ENCODE measurements around the gene SMIM38.

SMIM38 gene

GRCh38 chr11:69155302-69156234 is at the start of gene SMIM38:
Gene SMIM38, plus strand, starts transcription at chr11:69155935. Its CDS starts 1,912 bp downstream, at chr11:69157847.
- DNase-seq: no peak

DNA sequence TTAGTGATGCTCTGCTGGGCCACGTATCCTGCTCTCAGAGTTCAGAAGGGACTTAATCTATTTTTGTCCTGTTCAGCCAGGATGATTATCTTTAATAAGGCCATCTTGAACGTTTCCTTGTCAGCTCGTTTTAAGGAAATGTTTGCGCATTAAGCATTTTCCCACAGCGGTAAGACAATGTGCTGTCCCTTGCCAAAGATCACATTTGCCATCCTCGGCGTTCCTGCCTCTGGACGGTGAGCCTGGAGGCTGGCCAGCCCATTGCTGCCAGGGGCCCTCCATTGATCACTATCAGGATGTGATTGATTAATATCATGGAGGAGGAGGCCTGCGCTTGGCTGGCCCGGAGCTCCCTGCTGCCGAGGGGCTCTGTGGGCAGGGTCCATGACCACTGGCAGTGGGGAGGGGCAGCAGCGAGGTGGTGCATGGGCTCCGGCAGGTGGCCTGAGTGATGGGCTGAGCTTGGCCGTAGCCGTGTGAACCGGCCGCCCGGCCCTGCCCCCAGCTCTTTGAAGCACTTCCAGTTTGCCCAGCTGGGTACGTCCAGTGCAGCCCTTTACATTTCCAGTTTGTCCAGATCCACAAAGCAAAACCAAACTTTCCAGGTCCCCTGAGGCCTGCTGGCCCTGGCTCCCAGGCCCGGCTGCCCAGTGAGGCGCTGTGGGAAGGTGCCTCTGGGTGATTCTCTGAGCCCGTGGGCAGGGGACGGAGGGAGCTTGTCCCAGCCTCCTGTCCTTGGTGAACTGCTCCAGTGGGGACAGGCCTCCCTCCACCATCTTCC is 49.5 kb upstream of the SMIM38 start:
- DNase-seq: no peak

- DNase-seq: no peak
These were observed 48.3 kb upstream of the SMIM38 start for GRCh38 chr11:69107413-69107812.

DNA sequence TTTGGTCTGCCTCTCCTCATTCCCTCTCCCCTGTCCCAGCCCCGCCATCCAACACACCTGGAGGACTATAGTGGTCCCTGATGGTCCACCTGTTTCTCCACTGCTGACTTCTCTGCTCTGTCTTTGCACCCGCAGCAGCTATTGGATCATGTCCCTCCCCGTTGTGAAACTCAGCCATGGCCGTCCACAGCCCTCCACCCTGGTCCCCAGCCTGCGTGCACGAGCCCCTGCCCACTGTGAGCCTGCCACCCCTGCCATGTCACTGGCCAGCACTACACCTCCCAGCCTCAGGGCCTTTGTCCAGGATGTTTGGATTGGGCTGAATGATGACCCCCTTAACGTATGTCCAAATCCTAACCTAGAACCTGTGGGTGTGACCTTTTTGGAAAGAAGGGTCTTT is 47.7 kb upstream of the SMIM38 start:
- DNase-seq: no peak

GRCh38 chr11:69108559-69108958 is 47.2 kb upstream of the SMIM38 start:
- DNase-seq: no peak

DNA sequence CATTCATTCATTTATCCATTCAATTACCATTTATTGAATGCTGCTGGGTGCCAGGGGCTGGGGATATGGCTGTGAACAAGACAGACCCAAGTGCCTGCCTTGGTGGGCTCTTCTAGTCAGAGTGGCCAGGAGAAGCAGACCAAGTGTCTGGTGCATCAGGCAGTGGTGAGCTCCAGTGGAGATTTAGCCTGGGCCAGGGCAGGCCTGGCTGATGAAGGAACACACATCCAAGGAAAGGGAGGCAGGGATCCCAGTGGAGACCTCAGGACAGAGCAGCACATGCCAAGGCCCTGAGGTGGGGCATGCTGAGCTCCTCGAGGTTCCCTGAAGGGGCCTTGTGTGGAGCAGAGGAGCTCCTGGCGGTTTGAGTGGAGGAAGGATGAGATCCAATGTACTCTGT is 46.6 kb upstream of the SMIM38 start:
- DNase-seq: no peak

GRCh38 chr11:69110451-69110850 is 45.3 kb upstream of the SMIM38 start:
- no peak for DNase-seq

- DNase-seq: no peak
These were observed 43.9 kb upstream of the SMIM38 start for GRCh38 chr11:69111624-69112542.

GRCh38 chr11:69113226-69113625 is 42.5 kb upstream of the SMIM38 start:
- no peak for DNase-seq

- DNase-seq: no peak
These were observed 41.9 kb upstream of the SMIM38 start for GRCh38 chr11:69113646-69114340.

DNA sequence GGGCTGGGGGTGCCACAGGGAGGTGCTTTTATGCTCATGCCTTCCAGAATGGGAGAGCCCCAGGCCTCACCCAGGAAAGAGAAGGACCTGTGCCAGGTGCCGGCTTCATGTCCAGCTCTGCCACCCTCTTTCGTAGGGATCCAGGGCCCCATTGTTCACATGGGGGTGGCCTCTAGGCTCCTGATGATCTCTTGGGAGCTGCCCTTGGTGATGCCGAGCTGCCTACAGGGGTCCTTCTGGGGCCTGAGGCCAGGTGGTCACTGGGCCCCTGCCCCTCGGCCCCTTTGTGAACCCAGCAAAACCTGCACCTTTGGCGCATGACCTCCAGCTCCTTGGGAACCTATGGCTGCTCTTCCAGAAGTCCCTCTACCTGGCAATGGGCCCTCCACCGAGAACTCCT is 41.4 kb upstream of the SMIM38 start:
- no peak for DNase-seq

DNA sequence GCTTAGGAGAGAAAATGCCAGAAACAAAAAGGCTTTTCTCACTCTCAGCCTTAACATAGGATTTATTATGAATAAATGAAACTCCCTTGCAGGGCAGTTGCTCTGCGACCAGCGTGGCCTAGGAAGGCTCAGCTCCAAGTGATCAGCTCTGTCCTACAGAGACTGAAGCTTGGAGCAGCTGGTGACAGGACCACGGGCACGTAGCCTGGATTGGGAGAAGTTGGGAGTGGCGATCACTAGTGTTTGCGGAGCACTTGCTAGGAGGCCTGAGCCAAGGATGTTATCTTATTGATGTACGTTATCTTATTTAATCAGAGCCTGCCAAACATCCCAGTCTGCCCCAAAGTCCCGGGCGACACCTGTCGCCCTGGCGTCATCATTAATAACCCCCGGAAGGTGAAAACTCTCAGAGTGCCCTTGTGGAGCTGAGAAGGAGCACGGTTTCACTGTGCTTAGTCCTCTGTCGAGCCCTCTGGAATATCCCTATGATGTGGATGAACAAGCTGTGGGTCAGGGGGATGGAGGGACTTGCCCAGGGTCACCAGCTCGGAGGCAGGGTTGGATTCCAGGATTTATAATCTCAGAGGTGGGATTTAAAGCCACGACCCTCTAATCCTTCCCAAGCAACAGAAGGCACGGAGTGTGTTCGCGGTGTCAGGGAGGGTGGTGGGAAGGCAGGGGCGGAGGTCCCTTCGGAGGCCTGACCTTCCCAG is 40.8 kb upstream of the SMIM38 start:
- no peak for DNase-seq

GRCh38 chr11:69115586-69116560 is 39.9 kb upstream of the SMIM38 start:
- no peak for DNase-seq

DNA sequence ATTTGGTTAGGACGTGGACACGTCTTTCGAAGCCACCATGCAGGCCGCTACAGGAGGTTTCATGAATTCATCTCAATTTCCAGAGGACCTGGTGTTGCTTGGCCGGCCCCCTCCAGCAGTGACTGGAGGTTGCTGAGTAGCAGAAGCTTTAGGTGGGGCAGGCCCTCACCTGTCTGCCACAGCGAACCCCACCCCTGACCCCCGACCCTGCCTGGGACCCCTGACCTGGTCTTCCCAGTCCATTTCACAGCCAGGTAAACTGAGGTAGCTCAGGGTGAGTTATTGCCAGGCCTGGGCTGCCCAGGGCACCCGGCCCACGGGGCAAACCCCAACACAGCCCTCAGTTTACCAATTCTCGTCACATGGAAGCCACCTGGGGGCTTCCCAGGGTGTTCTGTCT is 39.1 kb upstream of the SMIM38 start:
- DNase-seq: no peak

- no peak for DNase-seq
These were observed 36.5 kb upstream of the SMIM38 start for GRCh38 chr11:69119190-69119589.

DNA sequence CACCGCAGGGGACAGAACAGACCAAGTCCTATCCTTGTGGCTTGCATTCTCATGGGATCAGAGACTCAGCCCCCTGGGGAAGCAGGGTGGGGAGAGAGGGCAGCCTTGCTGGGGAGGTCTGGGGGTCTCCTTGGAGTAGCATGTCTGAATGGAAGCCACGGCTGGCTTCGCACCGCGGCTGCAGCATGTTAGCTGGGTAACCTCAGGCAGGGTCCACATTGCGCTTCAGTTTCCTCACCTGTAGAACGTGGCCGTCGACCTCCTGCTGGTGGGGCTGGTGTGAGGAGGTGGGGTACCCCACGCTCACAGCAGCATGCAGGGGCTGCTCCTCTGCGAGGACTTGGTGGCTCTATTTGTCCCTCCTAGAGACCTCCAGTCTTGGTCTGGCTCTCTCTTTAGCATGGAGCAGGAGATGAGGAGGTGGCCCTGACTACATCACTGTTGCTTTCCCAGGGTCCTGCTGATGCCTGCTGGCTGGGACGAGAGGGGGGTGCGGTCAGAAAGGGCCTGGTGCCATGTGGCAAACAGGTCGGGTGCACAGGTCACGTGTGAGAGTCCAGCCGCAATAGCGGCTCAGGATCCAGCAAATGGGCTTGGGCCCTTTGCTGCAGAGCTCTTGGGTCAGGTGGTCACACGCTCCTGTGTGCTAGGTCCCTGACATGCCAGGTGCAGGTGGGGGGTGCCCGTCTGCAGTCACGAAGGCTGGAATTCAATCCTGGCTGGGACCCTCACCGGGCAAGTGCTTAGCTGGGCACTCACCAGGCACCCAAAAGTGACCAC is 35.4 kb upstream of the SMIM38 start:
- DNase-seq: no peak

DNA sequence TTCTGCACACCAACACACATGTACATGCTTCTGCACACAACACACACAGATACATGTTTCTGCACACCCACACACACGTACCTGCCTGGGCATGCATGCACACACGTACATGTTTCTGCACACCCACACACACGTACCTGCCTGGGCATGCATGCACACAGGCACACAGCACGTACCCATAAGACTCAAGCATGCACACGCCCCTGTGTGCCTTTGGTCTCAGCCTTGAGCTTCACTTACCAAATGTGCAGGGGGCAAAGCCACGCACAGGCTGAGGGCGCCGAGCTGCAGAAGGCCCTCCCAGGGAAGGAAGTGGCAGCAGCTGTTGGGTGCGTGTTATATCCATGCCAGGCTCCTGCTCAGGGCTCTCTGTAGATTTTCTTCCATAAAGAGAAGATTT is 34.7 kb upstream of the SMIM38 start:
- DNase-seq: no peak

DNA sequence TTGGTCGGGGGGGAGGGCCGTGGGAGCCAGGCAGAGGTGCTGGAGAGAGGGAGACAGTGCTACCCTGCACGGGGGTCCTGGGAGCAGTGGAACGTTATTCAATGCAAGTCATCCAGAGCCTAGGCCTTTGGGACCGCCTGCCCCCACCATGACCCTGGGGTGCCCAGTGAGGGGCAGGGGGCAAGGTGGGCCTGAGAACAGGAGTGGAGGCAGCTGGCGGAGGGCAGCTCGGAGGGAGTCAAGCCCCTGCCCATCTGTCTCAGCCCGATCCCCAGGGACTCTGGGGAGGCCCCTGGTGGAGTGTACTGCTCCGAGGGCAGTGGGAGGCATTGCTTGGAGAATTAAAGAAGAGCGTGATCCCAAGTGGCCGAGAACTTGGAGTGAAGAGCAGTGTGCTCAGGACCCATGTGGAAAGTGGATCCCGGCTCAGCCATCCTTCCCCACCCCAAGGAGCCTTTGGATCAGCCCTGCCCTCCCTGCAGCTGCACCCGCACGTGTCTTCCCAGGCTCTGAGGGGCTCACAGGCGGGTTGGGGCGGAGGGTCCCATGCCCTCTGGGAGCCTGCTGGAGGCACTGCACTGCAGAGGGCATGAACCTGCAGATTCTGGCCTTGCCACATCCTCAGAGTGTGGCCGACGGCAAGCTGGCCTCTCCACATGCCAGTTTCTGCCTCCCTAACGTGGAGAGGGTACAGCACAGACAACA is 34.0 kb upstream of the SMIM38 start:
- no peak for DNase-seq

DNA sequence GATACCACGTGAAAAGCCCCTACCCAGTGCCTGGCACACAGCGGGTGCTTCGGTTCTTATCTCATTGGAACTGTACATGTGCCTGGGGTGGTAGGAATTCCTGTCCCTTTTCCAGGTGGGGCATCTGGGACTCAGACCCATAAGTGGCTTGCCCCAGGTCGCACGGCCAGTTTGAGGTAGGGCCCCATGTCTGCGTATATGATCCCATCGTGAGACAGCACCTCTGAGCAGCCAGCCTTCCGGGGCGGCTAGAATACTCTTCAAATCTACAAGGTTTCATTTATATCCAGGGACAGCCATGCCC is 33.5 kb upstream of the SMIM38 start:
- no peak for DNase-seq
